Measurements from ENCODE around the gene TXNDC11. TPM values are rescaled to one million over a fixed set of nuclear protein-coding genes. Genes with fewer than 3 reads are reported as not detected.

Gene TXNDC11
- total RNA-seq, 1 donor from 2014 or later: 36.1 TPM

DNA sequence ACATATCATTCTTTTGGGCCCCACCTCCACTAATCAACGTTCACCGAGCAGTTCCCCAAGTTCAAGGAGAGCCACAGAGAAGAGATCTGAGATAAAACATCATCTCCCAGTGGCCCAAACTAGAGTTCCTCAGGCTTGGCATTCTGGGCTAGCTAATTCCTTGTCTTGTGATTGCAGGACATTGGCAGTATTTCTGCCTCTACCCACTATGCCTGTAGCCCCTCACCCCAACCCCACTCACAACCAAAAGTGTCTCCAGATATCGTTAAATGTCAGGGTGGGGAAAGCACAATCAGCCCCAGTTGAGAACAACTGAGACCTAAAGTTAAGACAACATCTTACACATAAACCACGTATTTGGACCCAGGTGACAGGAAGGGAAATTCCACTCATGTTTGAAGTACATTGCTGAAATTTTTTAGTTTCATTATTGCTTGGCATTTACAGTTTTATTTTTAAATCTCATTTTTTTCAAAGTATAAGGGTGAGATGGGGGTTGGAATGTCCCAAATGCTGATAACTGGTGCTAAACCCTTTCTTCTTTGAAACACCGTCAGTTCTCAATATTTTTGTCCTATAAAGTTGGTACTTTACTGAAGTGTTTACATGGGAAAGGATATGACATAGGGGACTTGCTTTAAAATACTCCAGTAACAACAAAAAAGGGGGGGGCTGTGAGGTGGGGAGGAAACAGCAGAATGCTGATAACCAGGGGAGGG lies 40.8 kb upstream of the TXNDC11 start:
- TF ChIP-seq, protein P1, sequence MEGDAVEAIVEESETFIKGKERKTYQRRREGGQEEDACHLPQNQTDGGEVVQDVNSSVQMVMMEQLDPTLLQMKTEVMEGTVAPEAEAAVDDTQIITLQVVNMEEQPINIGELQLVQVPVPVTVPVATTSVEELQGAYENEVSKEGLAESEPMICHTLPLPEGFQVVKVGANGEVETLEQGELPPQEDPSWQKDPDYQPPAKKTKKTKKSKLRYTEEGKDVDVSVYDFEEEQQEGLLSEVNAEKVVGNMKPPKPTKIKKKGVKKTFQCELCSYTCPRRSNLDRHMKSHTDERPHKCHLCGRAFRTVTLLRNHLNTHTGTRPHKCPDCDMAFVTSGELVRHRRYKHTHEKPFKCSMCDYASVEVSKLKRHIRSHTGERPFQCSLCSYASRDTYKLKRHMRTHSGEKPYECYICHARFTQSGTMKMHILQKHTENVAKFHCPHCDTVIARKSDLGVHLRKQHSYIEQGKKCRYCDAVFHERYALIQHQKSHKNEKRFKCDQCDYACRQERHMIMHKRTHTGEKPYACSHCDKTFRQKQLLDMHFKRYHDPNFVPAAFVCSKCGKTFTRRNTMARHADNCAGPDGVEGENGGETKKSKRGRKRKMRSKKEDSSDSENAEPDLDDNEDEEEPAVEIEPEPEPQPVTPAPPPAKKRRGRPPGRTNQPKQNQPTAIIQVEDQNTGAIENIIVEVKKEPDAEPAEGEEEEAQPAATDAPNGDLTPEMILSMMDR (IDR thresholded peaks at IDR 0.05; ENCODE audit: insufficient read depth, low read length, poor library complexity, severe bottlenecking): no peak
- Histone ChIP-seq H3K36me3 (ENCODE audit: control insufficient read depth, insufficient read depth, low read length) (no peaks in the 10 kb centered on the region), H3K27me3 (ENCODE audit: control insufficient read depth, insufficient read depth, low read length) (no peaks in the 10 kb centered on the region), H3K4me3 (ENCODE audit: low read depth, low read length) (no peak overlapping the region)
- DNase-seq (ENCODE audit: low read depth): no peak

DNA sequence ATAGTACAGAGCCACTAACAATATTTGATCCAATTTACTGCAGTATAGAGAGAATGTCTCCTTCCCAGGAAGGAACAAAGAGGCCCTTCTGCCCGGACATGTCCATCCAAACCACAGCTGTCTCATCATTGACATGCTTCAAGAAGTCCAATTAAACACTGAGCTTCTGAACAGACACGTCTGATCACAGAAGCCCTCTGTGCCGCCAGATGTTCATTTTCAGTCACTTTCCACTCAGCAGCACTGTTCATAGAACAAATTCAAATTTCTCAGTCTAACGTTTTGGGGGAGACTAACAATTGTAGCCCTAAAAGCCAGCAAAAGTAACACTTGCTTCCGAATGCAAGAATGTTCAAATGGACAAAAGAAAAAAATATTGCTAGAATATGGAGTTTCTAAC lies 39.1 kb upstream of the TXNDC11 start:
- DNase-seq (ENCODE audit: low read depth): peak; percentile 35
- Histone ChIP-seq H3K27me3 (ENCODE audit: control insufficient read depth, insufficient read depth, low read length) (no peaks in the 10 kb centered on the region), H3K4me3 (ENCODE audit: low read depth, low read length) (no peak overlapping the region), H3K36me3 (ENCODE audit: control insufficient read depth, insufficient read depth, low read length) (no peaks in the 10 kb centered on the region)
- TF ChIP-seq, protein P1 (IDR thresholded peaks at IDR 0.05; ENCODE audit: insufficient read depth, low read length, poor library complexity, severe bottlenecking): no peak

DNA sequence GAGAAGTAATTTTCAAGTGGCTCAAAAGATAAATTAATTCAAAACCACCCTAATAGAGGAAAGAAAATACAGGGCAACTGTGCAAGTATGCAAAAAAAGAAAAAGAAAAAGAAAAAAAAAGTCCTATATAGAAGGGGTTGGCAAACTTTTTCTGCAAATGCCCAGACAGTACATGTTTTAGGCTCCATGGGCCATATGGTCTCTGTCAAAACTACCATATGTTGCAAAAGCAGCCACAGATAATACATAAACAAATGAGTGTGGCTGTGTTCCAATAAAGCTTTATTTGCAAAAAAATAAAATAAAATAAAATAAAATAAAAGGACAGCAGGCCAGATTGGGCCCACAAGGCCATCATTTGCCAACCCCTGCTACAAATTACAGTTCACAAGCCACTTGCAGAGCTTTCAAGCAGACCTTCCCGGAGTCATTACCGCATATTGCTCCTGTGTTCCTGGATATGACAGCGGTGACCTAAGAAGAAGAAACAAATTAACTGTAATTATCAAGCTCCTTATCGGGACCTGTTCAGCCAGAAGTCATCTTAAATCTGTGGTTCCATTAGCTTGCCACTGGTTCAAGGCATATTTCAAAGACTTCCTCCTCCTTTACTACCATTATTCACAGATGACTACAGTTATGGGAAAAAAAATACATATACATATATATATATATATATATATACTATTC lies 38.5 kb upstream of the TXNDC11 start:
- Histone ChIP-seq H3K36me3 (ENCODE audit: control insufficient read depth, insufficient read depth, low read length) (no peaks in the 10 kb centered on the region), H3K4me3 (ENCODE audit: low read depth, low read length) (no peak overlapping the region), H3K27me3 (ENCODE audit: control insufficient read depth, insufficient read depth, low read length) (no peaks in the 10 kb centered on the region)
- TF ChIP-seq, protein P1 (IDR thresholded peaks at IDR 0.05; ENCODE audit: insufficient read depth, low read length, poor library complexity, severe bottlenecking): no peak
- DNase-seq (ENCODE audit: low read depth): no peak

DNA sequence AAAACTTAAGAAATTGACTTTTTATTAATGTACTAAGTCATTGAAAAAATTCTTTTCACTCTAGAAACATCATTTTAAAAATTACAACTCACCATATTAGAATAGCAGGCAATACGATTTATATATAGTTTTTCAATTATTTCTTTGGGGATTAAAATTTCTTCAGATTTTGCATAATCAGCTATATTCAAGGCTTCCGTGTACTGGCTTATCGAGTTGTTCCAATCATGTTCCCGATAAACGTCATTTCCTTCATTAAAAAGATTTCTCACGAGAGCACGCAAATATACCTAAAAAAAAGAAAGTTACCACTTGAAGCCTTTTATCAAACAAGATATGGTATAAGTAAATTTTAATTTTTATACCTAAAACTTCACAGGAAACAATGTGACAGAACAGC lies 36.4 kb upstream of the TXNDC11 start:
- no peaks in the 10 kb centered on the region for H3K36me3 ChIP-seq (ENCODE audit: control insufficient read depth, insufficient read depth, low read length)
- H3K4me3 ChIP-seq (ENCODE audit: low read depth, low read length): no peak overlapping the region
- H3K27me3 ChIP-seq (ENCODE audit: control insufficient read depth, insufficient read depth, low read length): no peaks in the 10 kb centered on the region
- DNase-seq (ENCODE audit: low read depth): no peak
- TF ChIP-seq, protein P1 (IDR thresholded peaks at IDR 0.05; ENCODE audit: insufficient read depth, low read length, poor library complexity, severe bottlenecking): no peak

DNA sequence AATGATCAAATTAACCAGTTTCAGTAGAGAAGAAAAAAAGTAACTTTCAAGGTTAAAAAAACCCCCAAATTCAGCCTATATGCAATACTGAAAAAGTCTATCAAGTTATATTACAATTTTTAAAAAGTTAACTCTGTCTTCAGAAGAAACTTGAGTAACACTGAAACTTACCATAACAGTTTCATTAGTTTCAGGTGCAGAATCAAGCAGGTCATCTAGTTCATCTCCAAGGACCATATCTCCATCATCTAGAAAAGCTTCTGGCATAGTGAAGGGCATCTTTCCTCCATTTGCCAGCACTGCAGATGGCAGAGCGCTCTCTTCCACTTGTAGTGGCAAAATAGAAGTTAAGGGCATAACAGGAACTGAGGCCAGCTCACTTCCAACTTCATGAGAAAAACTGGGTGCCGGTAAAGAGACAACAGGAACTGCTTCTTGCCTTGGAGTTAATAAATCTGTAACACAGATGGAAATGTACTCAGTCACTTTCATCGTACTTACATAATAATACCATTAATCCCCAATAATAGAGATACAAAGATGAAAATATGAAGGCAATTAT lies 31.5 kb upstream of the TXNDC11 start:
- Histone ChIP-seq H3K4me3 (ENCODE audit: low read depth, low read length) (no peak overlapping the region), H3K36me3 (ENCODE audit: control insufficient read depth, insufficient read depth, low read length) (peaks cover 1% of the 10 kb centered on the region), H3K27me3 (ENCODE audit: control insufficient read depth, insufficient read depth, low read length) (no peaks in the 10 kb centered on the region)
- TF ChIP-seq, protein P1 (IDR thresholded peaks at IDR 0.05; ENCODE audit: insufficient read depth, low read length, poor library complexity, severe bottlenecking): no peak
- no peak for DNase-seq (ENCODE audit: low read depth)
